HG02571 (cell line): ENCODE measurements around the gene BRPF1.

Source experiments
- ATAC-seq: cut with Tn5 transposase; IDR thresholded peaks from one replicate; pipeline ENCODE4 v1.9.1; 2021; ENCODE audit warnings: mild to moderate bottlenecking, moderate library complexity; ENCODE audit not compliant: unreplicated experiment

BRPF1 gene, protein sequence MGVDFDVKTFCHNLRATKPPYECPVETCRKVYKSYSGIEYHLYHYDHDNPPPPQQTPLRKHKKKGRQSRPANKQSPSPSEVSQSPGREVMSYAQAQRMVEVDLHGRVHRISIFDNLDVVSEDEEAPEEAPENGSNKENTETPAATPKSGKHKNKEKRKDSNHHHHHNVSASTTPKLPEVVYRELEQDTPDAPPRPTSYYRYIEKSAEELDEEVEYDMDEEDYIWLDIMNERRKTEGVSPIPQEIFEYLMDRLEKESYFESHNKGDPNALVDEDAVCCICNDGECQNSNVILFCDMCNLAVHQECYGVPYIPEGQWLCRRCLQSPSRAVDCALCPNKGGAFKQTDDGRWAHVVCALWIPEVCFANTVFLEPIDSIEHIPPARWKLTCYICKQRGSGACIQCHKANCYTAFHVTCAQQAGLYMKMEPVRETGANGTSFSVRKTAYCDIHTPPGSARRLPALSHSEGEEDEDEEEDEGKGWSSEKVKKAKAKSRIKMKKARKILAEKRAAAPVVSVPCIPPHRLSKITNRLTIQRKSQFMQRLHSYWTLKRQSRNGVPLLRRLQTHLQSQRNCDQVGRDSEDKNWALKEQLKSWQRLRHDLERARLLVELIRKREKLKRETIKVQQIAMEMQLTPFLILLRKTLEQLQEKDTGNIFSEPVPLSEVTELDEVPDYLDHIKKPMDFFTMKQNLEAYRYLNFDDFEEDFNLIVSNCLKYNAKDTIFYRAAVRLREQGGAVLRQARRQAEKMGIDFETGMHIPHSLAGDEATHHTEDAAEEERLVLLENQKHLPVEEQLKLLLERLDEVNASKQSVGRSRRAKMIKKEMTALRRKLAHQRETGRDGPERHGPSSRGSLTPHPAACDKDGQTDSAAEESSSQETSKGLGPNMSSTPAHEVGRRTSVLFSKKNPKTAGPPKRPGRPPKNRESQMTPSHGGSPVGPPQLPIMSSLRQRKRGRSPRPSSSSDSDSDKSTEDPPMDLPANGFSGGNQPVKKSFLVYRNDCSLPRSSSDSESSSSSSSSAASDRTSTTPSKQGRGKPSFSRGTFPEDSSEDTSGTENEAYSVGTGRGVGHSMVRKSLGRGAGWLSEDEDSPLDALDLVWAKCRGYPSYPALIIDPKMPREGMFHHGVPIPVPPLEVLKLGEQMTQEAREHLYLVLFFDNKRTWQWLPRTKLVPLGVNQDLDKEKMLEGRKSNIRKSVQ (N-terminal part only)

GRCh38 chr3:9731206-9732079 lies at the start of gene BRPF1:
Gene BRPF1 (plus strand): TSS chr3:9731735. CDS start chr3:9734141, 2,406 bp downstream.
- ATAC-seq, result peak; percentile 92

GRCh38 chr3:9682096-9682495 lies 49.4 kb upstream of the BRPF1 start:
- no peak for ATAC-seq

- no peak for ATAC-seq
These were observed 48.1 kb upstream of the BRPF1 start for GRCh38 chr3:9683426-9683825.

DNA sequence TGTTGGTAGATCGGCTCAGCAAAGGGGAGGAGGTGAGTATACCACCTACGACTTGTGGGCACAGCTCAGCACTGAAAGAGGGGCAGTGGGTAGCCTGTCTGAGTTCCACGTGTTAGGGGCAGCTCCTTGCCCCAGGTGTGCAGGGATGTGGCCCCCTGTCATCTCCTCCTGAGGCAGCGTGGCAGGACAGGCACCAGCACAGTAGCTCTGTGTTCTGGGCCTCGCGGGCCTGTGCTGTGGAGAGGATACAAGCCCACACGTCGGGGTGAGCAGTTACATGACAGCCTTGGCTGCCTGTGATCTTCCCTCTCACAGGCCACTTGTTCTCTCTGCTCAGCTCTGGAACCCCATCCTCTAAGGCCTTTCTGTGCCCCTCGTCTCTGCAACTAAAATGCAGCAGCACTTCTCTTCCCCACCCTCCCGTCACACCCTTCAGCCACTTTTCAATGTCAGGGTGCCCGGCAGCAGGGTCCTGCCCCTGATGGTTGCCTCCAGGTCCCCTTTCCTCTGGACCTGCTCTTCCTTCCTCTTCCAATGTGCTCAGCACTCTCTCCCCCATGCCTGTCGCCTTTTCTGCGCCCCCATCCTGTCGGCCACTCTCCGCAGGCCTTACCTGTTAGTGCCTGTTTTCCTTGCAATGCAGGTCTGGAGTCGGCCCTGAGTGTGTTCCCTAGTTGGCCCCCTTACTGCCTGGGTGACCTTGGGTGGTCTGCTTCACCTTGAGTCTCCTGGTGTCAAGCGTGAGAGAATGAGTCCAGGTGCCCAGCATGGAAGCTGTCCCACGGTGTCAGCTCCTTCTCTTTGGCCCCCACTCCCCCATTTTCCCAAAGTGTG lies 46.1 kb upstream of the BRPF1 start:
- no peak for ATAC-seq

GRCh38 chr3:9686050-9686550 lies 45.4 kb upstream of the BRPF1 start:
- no peak for ATAC-seq

DNA sequence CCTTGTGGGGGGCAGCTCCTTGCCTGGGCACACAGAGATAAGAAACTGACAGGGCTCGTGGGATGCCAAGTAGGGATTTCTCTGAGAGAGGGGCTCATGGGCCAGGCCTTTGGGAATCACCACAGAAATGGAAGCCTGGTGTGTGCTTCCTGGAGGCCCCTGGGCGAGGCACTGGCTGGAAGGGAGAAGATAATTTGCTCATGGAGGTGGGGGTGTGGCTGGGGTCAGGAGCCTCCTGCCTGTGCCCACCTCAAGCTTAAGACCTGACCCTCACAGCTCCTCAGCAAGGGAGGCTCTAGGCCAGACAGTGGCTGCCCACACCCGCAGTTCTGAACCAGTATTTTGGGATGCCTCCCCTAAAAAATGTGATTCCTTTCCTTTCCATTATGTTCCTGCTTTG lies 44.8 kb upstream of the BRPF1 start:
- ATAC-seq, result no peak

GRCh38 chr3:9687514-9687913 lies 44.0 kb upstream of the BRPF1 start:
- no peak for ATAC-seq

GRCh38 chr3:9688961-9689360 lies 42.6 kb upstream of the BRPF1 start:
- no peak for ATAC-seq

DNA sequence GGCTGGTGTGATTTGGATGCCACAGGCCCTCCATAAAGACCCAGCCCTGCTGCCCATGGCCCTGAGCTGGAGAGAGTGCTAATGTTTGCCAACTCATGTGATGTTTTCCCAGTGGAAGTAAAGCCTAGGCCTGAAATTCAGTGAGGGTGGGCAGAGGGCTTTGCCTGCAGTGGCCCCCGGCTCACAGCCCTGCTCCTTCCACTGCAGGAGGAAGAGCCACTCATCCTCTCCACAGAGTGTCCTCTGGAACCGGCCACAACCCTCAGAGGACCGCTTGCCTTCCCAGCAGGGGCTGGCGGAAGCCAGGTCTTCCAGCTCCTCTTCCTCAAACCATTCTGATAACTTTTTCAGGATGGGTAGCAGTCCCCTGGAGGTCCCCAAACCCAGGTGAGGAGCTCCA lies 41.8 kb upstream of the BRPF1 start:
- ATAC-seq, result no peak

DNA sequence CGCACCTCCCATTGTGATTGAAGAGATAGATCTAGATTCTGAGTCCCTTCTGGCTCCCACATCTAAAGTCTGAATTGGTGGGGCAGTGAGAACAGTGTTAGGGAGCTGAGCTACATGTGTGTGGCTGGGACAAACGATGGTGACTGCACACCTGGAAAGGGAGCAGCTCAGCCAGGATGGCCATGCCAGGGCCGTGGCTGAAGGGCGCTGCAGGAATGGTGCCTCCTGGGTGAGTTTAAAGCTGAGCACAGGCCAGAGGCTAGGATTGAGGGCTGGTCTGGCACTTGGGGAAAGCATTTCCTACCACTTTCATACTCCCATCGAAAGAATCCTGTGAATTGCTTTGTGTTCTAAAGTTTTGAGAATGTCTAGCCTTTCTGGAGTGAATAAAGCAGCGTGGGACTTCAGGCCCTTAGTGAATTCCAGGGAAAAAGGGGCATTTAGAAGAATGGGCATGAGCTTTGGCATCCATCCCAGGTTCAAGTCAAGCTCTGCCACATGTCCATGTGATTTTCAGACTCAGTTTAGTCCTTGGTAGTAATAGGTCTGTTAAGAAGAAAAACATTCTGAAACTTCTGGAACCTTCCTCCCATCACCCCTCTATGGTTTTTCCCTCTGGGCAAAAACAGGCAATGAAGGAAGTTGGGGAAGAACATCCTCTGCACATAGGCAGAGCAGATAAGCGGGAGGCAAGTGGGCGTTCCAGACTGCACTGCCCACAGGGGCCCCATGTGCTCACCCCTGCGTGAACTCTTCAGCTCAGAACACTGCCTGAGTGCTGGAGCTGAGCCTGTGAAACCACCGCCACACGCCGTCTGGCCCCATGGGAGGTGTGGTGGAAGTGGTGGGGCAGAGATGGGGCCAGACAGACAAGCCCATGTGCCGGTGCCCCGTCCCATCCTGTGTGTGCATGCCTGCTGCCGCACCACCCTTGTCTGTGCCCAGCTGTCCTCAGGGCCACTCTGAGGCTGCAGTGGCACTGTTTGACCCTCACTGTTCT lies 40.8 kb upstream of the BRPF1 start:
- ATAC-seq, result peak; percentile 94

- no peak for ATAC-seq
These were observed 39.9 kb upstream of the BRPF1 start for GRCh38 chr3:9691636-9692035.

DNA sequence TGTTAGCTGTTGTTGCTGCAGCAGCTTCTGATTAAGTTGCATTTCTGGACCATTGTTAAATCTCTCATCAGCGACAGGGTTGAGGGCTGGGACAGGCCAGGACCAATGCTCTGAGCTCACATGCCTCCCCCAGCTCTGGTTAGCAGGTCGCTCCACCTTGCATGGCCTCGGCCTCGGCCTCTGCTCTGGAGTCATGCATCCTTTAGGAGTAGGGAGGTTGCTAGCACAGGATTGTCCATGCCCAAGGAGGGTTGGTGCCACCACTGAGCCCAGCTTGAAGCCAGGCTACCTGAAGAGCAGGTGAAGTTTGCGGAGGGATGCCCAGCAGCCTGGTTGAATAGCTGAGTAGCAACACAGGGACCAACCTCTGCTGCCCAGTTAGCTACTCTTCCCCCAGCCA lies 39.1 kb upstream of the BRPF1 start:
- ATAC-seq, result no peak

GRCh38 chr3:9695345-9695744 lies 36.2 kb upstream of the BRPF1 start:
- no peak for ATAC-seq

DNA sequence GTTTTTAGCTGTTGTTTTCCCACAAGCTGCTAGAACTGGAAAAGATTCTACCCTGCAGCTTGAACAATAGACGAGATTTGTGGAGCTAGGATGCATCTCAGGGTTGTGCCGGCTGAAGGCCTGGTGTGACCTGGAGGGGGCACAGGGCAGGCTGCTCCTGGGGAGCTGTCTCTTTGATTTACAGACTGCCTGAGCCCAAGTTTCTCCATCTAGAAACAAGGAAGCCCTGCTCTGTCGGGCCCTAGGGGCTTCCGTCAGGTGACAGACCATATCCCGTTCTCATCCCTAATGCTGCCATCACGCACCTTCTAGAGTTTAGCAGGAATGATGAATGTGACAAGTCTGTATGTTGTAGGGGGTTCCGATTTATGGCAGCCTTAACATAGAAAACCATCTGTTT lies 35.8 kb upstream of the BRPF1 start:
- ATAC-seq, result no peak

- no peak for ATAC-seq
These were observed 34.9 kb upstream of the BRPF1 start for GRCh38 chr3:9696480-9697220.

DNA sequence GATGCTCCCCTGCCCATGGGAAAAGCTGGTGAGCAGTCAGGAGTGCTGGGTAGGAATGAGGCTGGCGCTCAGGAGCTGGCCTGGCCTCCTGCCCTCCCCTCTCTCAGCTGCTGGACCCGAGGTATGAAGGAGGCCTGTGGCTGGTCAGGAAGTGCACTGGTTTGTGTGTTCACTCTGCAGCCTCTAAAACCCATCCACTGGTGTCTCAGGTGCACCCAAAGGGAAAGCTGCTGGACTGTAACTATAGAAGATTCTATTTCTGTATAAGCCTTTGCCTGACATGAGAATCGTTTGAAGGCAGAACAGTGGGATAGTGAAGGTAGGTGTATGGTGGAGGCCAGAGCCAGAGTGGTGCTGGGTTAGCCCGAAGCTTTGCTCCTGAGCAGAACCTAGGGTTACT lies 33.6 kb upstream of the BRPF1 start:
- ATAC-seq, result no peak

DNA sequence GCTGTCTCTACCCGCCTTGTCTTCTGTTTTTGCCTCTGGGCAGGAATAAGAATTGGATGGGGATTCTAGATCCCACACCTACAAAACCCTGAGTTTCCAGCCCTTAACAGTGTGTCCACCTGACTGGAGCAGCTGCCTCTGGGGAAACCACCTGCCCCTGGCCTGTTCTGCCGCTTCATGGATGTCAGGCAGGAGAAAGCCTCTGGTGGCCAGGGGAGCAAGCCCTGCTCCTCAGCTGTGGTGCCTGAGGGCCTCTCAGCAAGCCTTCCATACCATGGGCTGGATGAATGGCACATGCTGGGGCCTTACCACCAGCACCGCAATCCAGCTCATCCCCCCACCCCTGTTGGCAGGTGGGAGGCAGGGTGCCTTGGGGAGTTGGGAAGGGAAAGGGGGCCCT lies 33.2 kb upstream of the BRPF1 start:
- no peak for ATAC-seq
